ENCODE measurements around the gene EP400. TPM values are rescaled to one million over a fixed set of nuclear protein-coding genes. Genes with fewer than 3 reads are reported as not detected.
"Not testable (repeated sequence)": the region's sequence is repeated elsewhere in the genome, so short reads cannot be mapped to it uniquely, and the experiment has no call there.

The EP400 gene
- total RNA-seq, 2 donors from 2014 or later, result 10.5 to 15.5 TPM

DNA sequence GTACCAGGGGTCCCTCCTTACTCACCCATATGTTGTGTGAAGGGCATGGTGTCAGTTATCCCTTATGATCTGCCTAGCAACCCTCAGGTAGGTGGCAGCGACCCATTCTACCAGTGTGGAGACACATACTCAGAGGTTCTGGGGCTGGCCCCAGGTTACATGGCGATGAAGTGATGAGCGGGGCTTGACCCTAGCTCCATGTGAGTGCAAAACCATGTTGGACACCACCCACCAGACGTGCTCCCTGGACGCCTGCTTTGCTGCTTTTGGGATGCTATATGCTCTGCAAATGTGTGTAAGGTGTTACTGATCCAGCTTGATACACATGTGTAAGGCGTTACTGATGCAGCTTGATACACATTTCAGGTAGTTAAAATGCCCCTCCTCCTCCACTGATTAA lies 33.3 kb downstream of the EP400 start:
- DNase-seq (ENCODE audit: low spot score), result peak; percentile 43
- H3K4me1 ChIP-seq, result no peaks in the 10 kb centered on the region
- TF ChIP-seq, protein P1, sequence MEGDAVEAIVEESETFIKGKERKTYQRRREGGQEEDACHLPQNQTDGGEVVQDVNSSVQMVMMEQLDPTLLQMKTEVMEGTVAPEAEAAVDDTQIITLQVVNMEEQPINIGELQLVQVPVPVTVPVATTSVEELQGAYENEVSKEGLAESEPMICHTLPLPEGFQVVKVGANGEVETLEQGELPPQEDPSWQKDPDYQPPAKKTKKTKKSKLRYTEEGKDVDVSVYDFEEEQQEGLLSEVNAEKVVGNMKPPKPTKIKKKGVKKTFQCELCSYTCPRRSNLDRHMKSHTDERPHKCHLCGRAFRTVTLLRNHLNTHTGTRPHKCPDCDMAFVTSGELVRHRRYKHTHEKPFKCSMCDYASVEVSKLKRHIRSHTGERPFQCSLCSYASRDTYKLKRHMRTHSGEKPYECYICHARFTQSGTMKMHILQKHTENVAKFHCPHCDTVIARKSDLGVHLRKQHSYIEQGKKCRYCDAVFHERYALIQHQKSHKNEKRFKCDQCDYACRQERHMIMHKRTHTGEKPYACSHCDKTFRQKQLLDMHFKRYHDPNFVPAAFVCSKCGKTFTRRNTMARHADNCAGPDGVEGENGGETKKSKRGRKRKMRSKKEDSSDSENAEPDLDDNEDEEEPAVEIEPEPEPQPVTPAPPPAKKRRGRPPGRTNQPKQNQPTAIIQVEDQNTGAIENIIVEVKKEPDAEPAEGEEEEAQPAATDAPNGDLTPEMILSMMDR (IDR thresholded peaks at IDR 0.05), result no peak
- no peak overlapping the region for H3K4me3 ChIP-seq
- peaks cover 76% of the 10 kb centered on the region for H3K36me3 ChIP-seq
- no peaks in the 10 kb centered on the region for H3K9me3 ChIP-seq
- no peaks in the 10 kb centered on the region for H3K27me3 ChIP-seq
- H3K27ac ChIP-seq, result no peak overlapping the region

- Histone ChIP-seq H3K9me3 (no peaks in the 10 kb centered on the region), H3K36me3 (peaks cover 81% of the 10 kb centered on the region), H3K27me3 (no peaks in the 10 kb centered on the region), H3K4me3 (no peak overlapping the region), H3K27ac (no peak overlapping the region), H3K4me1 (no peaks in the 10 kb centered on the region)
- DNase-seq (ENCODE audit: low spot score), result no peak
- TF ChIP-seq, protein P1 (IDR thresholded peaks at IDR 0.05), result no peak
Measured at GRCh38 chr12:131983554-131983953, 33.8 kb downstream of the EP400 start.

DNA sequence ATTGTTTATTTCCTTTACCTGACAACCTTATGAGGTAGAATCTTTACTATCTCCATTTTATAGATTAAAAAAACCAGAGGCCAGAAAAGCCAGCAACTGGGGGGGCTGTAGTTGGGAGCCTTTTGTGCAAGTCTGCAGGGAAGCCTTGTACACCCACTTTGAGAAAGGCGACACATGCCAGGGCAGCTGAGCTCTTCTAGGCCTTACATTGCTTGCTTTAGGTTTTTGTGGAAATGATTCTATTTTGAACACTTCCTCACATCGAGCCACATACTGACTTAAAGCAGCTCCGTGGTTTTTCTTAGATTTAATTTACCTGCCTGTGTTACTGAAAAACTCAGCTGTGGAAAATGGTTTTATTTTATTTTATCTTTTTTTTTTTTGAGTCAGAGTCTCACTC lies 34.6 kb downstream of the EP400 start:
- TF ChIP-seq, protein P1 (IDR thresholded peaks at IDR 0.05), result no peak
- peaks cover 88% of the 10 kb centered on the region for H3K36me3 ChIP-seq
- H3K27me3 ChIP-seq, result no peaks in the 10 kb centered on the region
- H3K27ac ChIP-seq, result no peak overlapping the region
- no peaks in the 10 kb centered on the region for H3K9me3 ChIP-seq
- DNase-seq (ENCODE audit: low spot score), result peak; percentile 18
- no peak overlapping the region for H3K4me3 ChIP-seq
- no peaks in the 10 kb centered on the region for H3K4me1 ChIP-seq

DNA sequence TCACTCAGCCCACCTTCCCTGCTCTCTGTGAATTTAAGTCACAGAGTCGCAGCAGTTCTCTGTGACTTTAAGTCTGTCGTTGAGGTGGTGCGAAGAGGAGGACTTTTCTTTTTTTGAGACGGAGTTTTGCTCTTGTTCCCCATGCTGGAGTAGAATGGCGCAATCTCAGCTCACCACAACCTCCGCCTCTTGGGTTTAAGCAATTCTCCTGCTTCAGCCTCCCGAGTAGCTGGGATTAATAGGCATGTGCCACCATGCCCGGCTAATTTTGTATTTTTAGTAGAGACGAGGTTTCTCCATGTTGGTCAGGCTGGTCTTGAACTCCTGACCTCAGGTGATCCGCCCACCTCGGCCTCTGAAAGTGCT lies 35.8 kb downstream of the EP400 start:
- H3K36me3 ChIP-seq, result peaks cover 89% of the 10 kb centered on the region
- not testable (repeated sequence) for H3K4me1 ChIP-seq, H3K27me3 ChIP-seq, H3K4me3 ChIP-seq, H3K9me3 ChIP-seq, H3K27ac ChIP-seq
- DNase-seq (ENCODE audit: low spot score), result peak; percentile 59

DNA sequence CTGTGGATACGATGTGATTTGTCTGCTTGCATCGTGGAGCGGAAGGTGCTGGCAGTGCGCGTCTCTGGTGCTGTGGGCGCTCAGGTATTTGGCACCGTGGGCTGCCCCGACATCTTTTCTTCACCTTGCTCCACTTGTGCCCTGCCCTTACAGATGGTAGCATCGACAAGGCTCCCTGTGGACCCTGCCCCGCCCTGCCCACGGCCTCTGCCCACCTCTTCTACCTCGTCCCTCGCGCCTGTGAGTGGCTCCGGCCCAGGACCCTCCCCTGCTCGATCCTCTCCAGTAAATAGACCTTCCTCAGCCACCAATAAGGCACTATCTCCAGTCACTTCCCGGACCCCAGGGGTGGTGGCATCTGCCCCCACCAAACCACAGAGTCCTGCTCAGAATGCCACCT lies 36.6 kb downstream of the EP400 start:
- H3K4me3 ChIP-seq, result no peak overlapping the region
- no peaks in the 10 kb centered on the region for H3K27me3 ChIP-seq
- DNase-seq (ENCODE audit: low spot score), result peak; percentile 36
- H3K9me3 ChIP-seq, result no peaks in the 10 kb centered on the region
- H3K4me1 ChIP-seq, result no peaks in the 10 kb centered on the region
- peaks cover 91% of the 10 kb centered on the region for H3K36me3 ChIP-seq
- TF ChIP-seq, protein P1 (IDR thresholded peaks at IDR 0.05), result no peak
- H3K27ac ChIP-seq, result no peak overlapping the region

- Histone ChIP-seq H3K27me3 (no peaks in the 10 kb centered on the region), H3K4me3 (no peak overlapping the region), H3K9me3 (no peaks in the 10 kb centered on the region), H3K36me3 (peaks cover 91% of the 10 kb centered on the region), H3K4me1 (no peaks in the 10 kb centered on the region), H3K27ac (no peak overlapping the region)
- peak; percentile 42 for DNase-seq (ENCODE audit: low spot score)
- TF ChIP-seq, protein P1 (IDR thresholded peaks at IDR 0.05), result no peak
Measured at GRCh38 chr12:131986910-131987309, 37.2 kb downstream of the EP400 start.
